Mesendoderm (in vitro differentiated cells): ENCODE measurements around the gene AIF1.

ENCODE experiments used
- DNase-seq: peaks from one replicate; pipeline ENCODE4 v3.0.0; 2013
- H2AK5ac ChIP-seq: 2 replicates; pipeline ENCODE4 v1.6.1; 2013; ENCODE audit warnings: low read length, inconsistent platforms
- H2BK120ac ChIP-seq: 2 replicates; pipeline ENCODE4 v1.6.1; 2013; ENCODE audit warnings: low read depth, mild to moderate bottlenecking, low read length, moderate library complexity, mixed read lengths
- H2BK15ac ChIP-seq: replicated peaks from 2 replicates; pipeline ENCODE4 v1.6.1; 2013; ENCODE audit warnings: low read depth, mild to moderate bottlenecking, moderate library complexity
- H2BK5ac ChIP-seq: 2 replicates; pipeline ENCODE4 v1.6.1; 2013; ENCODE audit warnings: low read length, inconsistent platforms
- H3K18ac ChIP-seq: 2 replicates; pipeline ENCODE4 v1.6.1; 2013; ENCODE audit warnings: mild to moderate bottlenecking, low read length, mixed read lengths
- H3K23ac ChIP-seq: one replicate; pipeline ENCODE4 v1.6.1; 2013; ENCODE audit warnings: low read length
- H3K27ac ChIP-seq: 2 replicates; pipeline ENCODE4 v1.5.1; 2013; ENCODE audit warnings: low read depth, mild to moderate bottlenecking, inconsistent platforms, low read length, moderate library complexity
- H3K27me3 ChIP-seq: 2 replicates; pipeline ENCODE4 v1.6.1; 2013; ENCODE audit warnings: low read length, control low read depth, mild to moderate bottlenecking, inconsistent platforms; ENCODE audit not compliant: insufficient read depth, poor library complexity
- H3K36me3 ChIP-seq: 2 replicates; pipeline ENCODE4 v1.6.1; 2013; ENCODE audit warnings: low read length, inconsistent platforms; ENCODE audit not compliant: control insufficient read depth, insufficient read depth
- H3K4ac ChIP-seq: one replicate; pipeline ENCODE4 v1.6.1; 2013; ENCODE audit warnings: low read depth, mild to moderate bottlenecking, low read length, moderate library complexity
- H3K4me1 ChIP-seq: 2 replicates; pipeline ENCODE4 v1.6.1; 2013; ENCODE audit warnings: low read depth, low read length, inconsistent platforms; ENCODE audit not compliant: control insufficient read depth
- H3K4me2 ChIP-seq: 2 replicates; pipeline ENCODE4 v1.6.1; 2013; ENCODE audit warnings: low read length
- H3K4me3 ChIP-seq: 2 replicates; pipeline ENCODE4 v1.5.1; 2013; ENCODE audit warnings: mild to moderate bottlenecking, low read length
- H3K56ac ChIP-seq: one replicate; pipeline ENCODE4 v1.6.1; 2013; ENCODE audit warnings: low read length
- H3K79me1 ChIP-seq: 2 replicates; pipeline ENCODE4 v1.6.1; 2013; ENCODE audit warnings: low read length, inconsistent platforms
- H3K79me2 ChIP-seq: 2 replicates; pipeline ENCODE4 v1.6.1; 2013; ENCODE audit warnings: mild to moderate bottlenecking, low read length; ENCODE audit not compliant: control insufficient read depth, insufficient read depth
- H3K9ac ChIP-seq: 2 replicates; pipeline ENCODE4 v1.6.1; 2013; ENCODE audit warnings: low read length, inconsistent platforms
- H4K5ac ChIP-seq: one replicate; pipeline ENCODE4 v1.6.1; 2013; ENCODE audit warnings: low read length
- H4K8ac ChIP-seq: one replicate; pipeline ENCODE4 v1.6.1; 2013; ENCODE audit warnings: low read depth, mild to moderate bottlenecking, control low read depth, low read length, moderate library complexity
- WGBS: extraction: QIAGEN DNeasy Blood & Tissue Kit; methylation state at CpG from one replicate; pipeline ENCODE4 v1.1.7; 2013; ENCODE audit warnings: low lambda C conversion rate, missing lambda C conversion rate; ENCODE audit not compliant: insufficient coverage; ENCODE audit errors: extremely low coverage; 5-methylcytosine and 5-hydroxymethylcytosine counted together

The AIF1 gene

GRCh38 chr6:31577579-31577966 is 37.5 kb upstream of the AIF1 start:
- Histone ChIP-seq H3K36me3 (no peaks in the 10 kb centered on the region), H3K27ac (no peak overlapping the region), H3K23ac (no peak overlapping the region), H3K56ac (no peak overlapping the region), H3K27me3 (no peaks in the 10 kb centered on the region), H3K4me3 (no peak overlapping the region), H4K5ac (no peak overlapping the region), H3K79me2 (no peaks in the 10 kb centered on the region), H4K8ac (no peak overlapping the region), H3K4ac (no peak overlapping the region), H2BK120ac (no peak overlapping the region), H3K79me1 (no peaks in the 10 kb centered on the region), H3K4me1 (peaks cover 5% of the 10 kb centered on the region), H3K18ac (no peak overlapping the region), H2BK15ac (no peak overlapping the region), H3K9ac (no peak overlapping the region), H2AK5ac (no peak overlapping the region), H2BK5ac (no peak overlapping the region), H3K4me2 (no peak overlapping the region)
- no CpG with 5 or more reads among the region's 3 CpGs for WGBS
- DNase-seq: no peak

GRCh38 chr6:31578184-31579118 is 36.6 kb upstream of the AIF1 start:
- Histone ChIP-seq H2BK15ac (no peak overlapping the region), H3K56ac (peak overlapping the region; percentile 50), H3K4me1 (peaks cover 5% of the 10 kb centered on the region), H3K18ac (no peak overlapping the region), H4K5ac (no peak overlapping the region), H2BK120ac (no peak overlapping the region), H3K79me2 (no peaks in the 10 kb centered on the region), H4K8ac (no peak overlapping the region), H3K23ac (no peak overlapping the region), H3K79me1 (no peaks in the 10 kb centered on the region), H3K27ac (peak overlapping the region; percentile 58), H2BK5ac (no peak overlapping the region), H3K4me2 (no peak overlapping the region), H3K27me3 (no peaks in the 10 kb centered on the region), H3K9ac (no peak overlapping the region), H3K4ac (no peak overlapping the region), H3K36me3 (no peaks in the 10 kb centered on the region), H3K4me3 (no peak overlapping the region), H2AK5ac (no peak overlapping the region)
- peak; percentile 96 for DNase-seq
- no CpG with 5 or more reads among the region's 12 CpGs for WGBS

- H2BK5ac ChIP-seq: no peak overlapping the region
- H3K4me1 ChIP-seq: peaks cover 5% of the 10 kb centered on the region
- H3K27ac ChIP-seq: no peak overlapping the region
- no peaks in the 10 kb centered on the region for H3K27me3 ChIP-seq
- H3K36me3 ChIP-seq: no peaks in the 10 kb centered on the region
- no peak overlapping the region for H2AK5ac ChIP-seq
- H3K18ac ChIP-seq: no peak overlapping the region
- H3K4ac ChIP-seq: no peak overlapping the region
- H3K56ac ChIP-seq: no peak overlapping the region
- no peak overlapping the region for H2BK120ac ChIP-seq
- no peak overlapping the region for H3K23ac ChIP-seq
- no peak for DNase-seq
- H4K8ac ChIP-seq: no peak overlapping the region
- no peak overlapping the region for H3K4me3 ChIP-seq
- no peaks in the 10 kb centered on the region for H3K79me1 ChIP-seq
- H2BK15ac ChIP-seq: no peak overlapping the region
- H4K5ac ChIP-seq: no peak overlapping the region
- no peak overlapping the region for H3K4me2 ChIP-seq
- no peak overlapping the region for H3K9ac ChIP-seq
- WGBS: no CpG with 5 or more reads among the region's 3 CpGs
- H3K79me2 ChIP-seq: no peaks in the 10 kb centered on the region
These were observed 35.9 kb upstream of the AIF1 start for GRCh38 chr6:31579119-31579505.

GRCh38 chr6:31579546-31580437 is 35.2 kb upstream of the AIF1 start:
- DNase-seq: no peak
- Histone ChIP-seq H4K8ac (no peak overlapping the region), H4K5ac (no peak overlapping the region), H3K56ac (no peak overlapping the region), H2BK5ac (no peak overlapping the region), H3K18ac (peak overlapping the region; percentile 41), H3K36me3 (no peaks in the 10 kb centered on the region), H2AK5ac (no peak overlapping the region), H2BK15ac (no peak overlapping the region), H3K79me2 (no peaks in the 10 kb centered on the region), H3K23ac (no peak overlapping the region), H3K79me1 (no peaks in the 10 kb centered on the region), H3K27ac (no peak overlapping the region), H3K4ac (no peak overlapping the region), H3K4me1 (peaks cover 5% of the 10 kb centered on the region), H3K9ac (no peak overlapping the region), H3K4me3 (no peak overlapping the region), H2BK120ac (no peak overlapping the region), H3K4me2 (no peak overlapping the region), H3K27me3 (no peaks in the 10 kb centered on the region)
- no CpG with 5 or more reads among the region's 8 CpGs for WGBS

- H4K5ac ChIP-seq: no peak overlapping the region
- DNase-seq: no peak
- H3K79me2 ChIP-seq: no peaks in the 10 kb centered on the region
- H3K36me3 ChIP-seq: no peaks in the 10 kb centered on the region
- H2BK5ac ChIP-seq: no peak overlapping the region
- peak overlapping the region; percentile 11 for H3K18ac ChIP-seq
- no peak overlapping the region for H3K4ac ChIP-seq
- H3K4me3 ChIP-seq: no peak overlapping the region
- no peaks in the 10 kb centered on the region for H3K79me1 ChIP-seq
- peaks cover 5% of the 10 kb centered on the region for H3K4me1 ChIP-seq
- peak overlapping the region; percentile 49 for H3K9ac ChIP-seq
- no peaks in the 10 kb centered on the region for H3K27me3 ChIP-seq
- H3K23ac ChIP-seq: no peak overlapping the region
- H3K27ac ChIP-seq: no peak overlapping the region
- H4K8ac ChIP-seq: no peak overlapping the region
- peak overlapping the region; percentile 66 for H3K4me2 ChIP-seq
- whole genome bisulfite sequencing: no CpG with 5 or more reads among the region's 11 CpGs
- H2BK120ac ChIP-seq: no peak overlapping the region
- peak overlapping the region; percentile 81 for H3K56ac ChIP-seq
- no peak overlapping the region for H2AK5ac ChIP-seq
- H2BK15ac ChIP-seq: no peak overlapping the region
These were observed 34.6 kb upstream of the AIF1 start for GRCh38 chr6:31580438-31580740.
